OCI-LY3 (cell line): ENCODE measurements around the gene CDH4.

Source experiments
- EZH2phosphoT487 ChIP-seq: fragments of 200-600 bp; shearing (Covaris generic); IDR thresholded peaks from 2 replicates; pipeline ENCODE4 v1.6.1; 2018; ENCODE audit warnings: antibody characterized with exemption, mixed run types, low read depth
- TF ChIP-seq, protein P1 (sequence below): fragments of 200-600, 300-600 bp; sonication (generic); IDR thresholded peaks from 2 replicates; pipeline ENCODE4 v1.5.1; 2014; ENCODE audit warnings: antibody characterized with exemption, low read length, low read depth

DNA sequence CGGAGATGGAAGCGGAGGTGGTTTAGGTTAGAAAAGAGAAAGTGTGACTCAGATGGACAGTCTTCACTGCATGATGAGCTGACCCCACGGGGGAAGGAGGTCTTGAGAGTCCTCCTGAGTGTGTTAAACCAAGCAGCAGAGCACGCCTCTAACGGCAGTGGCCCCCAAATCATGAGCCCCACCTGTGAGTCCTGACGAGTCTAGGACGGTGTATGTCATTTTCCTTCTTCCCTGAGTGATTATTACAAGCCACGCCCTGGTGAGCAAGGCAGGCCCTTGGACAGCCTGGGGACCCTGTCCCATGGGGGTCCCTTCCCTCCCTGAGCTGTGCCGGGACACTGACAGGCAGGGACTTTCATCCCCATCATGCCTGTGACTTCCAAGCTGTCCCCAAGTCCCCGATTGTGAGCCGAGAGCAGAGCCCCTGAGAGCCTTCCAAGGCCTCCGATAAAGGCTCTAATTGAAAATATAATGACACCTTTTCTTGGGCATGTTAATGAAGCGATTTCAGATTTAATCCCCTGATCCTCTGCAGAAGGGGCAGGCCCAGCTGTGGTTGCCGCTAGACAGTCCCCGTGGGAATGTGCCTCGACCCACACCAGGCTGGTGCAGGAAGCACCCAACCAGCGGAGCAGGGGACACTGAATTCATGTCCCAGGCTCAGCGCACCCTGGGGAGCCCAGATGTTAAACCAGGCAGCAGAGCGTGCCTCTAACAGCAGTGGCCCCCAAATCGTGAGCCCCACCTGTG lies 493.5 kb downstream of the CDH4 start:
- TF ChIP-seq, protein P1, sequence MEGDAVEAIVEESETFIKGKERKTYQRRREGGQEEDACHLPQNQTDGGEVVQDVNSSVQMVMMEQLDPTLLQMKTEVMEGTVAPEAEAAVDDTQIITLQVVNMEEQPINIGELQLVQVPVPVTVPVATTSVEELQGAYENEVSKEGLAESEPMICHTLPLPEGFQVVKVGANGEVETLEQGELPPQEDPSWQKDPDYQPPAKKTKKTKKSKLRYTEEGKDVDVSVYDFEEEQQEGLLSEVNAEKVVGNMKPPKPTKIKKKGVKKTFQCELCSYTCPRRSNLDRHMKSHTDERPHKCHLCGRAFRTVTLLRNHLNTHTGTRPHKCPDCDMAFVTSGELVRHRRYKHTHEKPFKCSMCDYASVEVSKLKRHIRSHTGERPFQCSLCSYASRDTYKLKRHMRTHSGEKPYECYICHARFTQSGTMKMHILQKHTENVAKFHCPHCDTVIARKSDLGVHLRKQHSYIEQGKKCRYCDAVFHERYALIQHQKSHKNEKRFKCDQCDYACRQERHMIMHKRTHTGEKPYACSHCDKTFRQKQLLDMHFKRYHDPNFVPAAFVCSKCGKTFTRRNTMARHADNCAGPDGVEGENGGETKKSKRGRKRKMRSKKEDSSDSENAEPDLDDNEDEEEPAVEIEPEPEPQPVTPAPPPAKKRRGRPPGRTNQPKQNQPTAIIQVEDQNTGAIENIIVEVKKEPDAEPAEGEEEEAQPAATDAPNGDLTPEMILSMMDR = no peak
- TF ChIP-seq EZH2phosphoT487 = no peak
